Coronary artery (tissue), 2 donors: ENCODE data around the gene CHMP1A.

Source experiments
- DNase-seq: peaks from one replicate; pipeline ENCODE4 v3.0.0-alpha.2; 2017; ENCODE audit warnings: low spot score
- H3K27ac ChIP-seq, 2 donors: fragments of 200-600 bp; sonication (generic); one replicate each; pipeline ENCODE4 v1.5.1; 2016 to 2019
- H3K4me3 ChIP-seq: fragments of 200-600 bp; sonication (generic); 2 replicates; pipeline ENCODE4 v1.5.1; 2016; ENCODE audit warnings: mild to moderate bottlenecking, moderate library complexity
- CTCF ChIP-seq: fragments of 200-600 bp; sonication (generic); IDR thresholded peaks from one replicate; pipeline ENCODE4 v1.5.1; 2019; ENCODE audit warnings: antibody characterized with exemption

The CHMP1A gene

GRCh38 chr16:89613231-89613953 is 44.1 kb downstream of the CHMP1A start, which contains the start of gene DPEP1:
Gene DPEP1, plus strand, starts transcription at chr16:89613642. Its CDS starts 16,769 bp downstream, at chr16:89630411.
- Histone ChIP-seq H3K4me3 (no peak within 1 kb of the TSS), H3K27ac (no peak within 1 kb of the TSS)
- no peak for DNase-seq
- no peak for TF ChIP-seq CTCF

- DNase-seq: no peak
- no peak for TF ChIP-seq CTCF
- no peak overlapping the region for H3K27ac ChIP-seq
- no peak overlapping the region for H3K4me3 ChIP-seq
These were observed 44.9 kb downstream of the CHMP1A start for GRCh38 chr16:89612415-89613166.

GRCh38 chr16:89610108-89610453 is 47.4 kb downstream of the CHMP1A start:
- TF ChIP-seq CTCF: no peak
- Histone ChIP-seq H3K27ac (no peak overlapping the region), H3K4me3 (no peak overlapping the region)
- no peak for DNase-seq

- no peak for DNase-seq
- Histone ChIP-seq H3K27ac (no peak overlapping the region), H3K4me3 (no peak overlapping the region)
- no peak for TF ChIP-seq CTCF
These were observed 49.4 kb downstream of the CHMP1A start for GRCh38 chr16:89607937-89608740.

GRCh38 chr16:89607453-89607852 is 50.1 kb downstream of the CHMP1A start:
- TF ChIP-seq CTCF: no peak
- Histone ChIP-seq H3K4me3 (no peak overlapping the region), H3K27ac (no peak overlapping the region)
- no peak for DNase-seq

GRCh38 chr16:89606006-89606405 is 51.5 kb downstream of the CHMP1A start:
- TF ChIP-seq CTCF: no peak
- DNase-seq: no peak
- Histone ChIP-seq H3K27ac (no peak overlapping the region), H3K4me3 (no peak overlapping the region)
